ENCODE measurements around the gene ACACA. TPM values are rescaled to one million over a fixed set of nuclear protein-coding genes. Genes with fewer than 3 reads are reported as not detected.
"Not testable (repeated sequence)": the region's sequence is repeated elsewhere in the genome, so short reads cannot be mapped to it uniquely, and the experiment has no call there.

Gene ACACA
- total RNA-seq, 4 donors from 2014 or later: 28.7 to 72.7 (median 42.2) TPM

GRCh38 chr17:37147301-37147812, 259.3 kb downstream of the ACACA start:
- DNase-seq (ENCODE audit: low spot score) (no peak), ATAC-seq (ENCODE audit: low FRiP score) (no peak)
- no peak for TF ChIP-seq CTCF (IDR thresholded peaks at IDR 0.05)

- DNase-seq (ENCODE audit: low spot score) (no peak), ATAC-seq (ENCODE audit: low FRiP score) (no peak)
- TF ChIP-seq CTCF (IDR thresholded peaks at IDR 0.05): no peak
These were observed 260.3 kb downstream of the ACACA start for GRCh38 chr17:37146086-37147064.

- no peak for ATAC-seq (ENCODE audit: low FRiP score)
These were observed 262.4 kb downstream of the ACACA start for GRCh38 chr17:37144075-37144701.

GRCh38 chr17:37143558-37143957, 263.1 kb downstream of the ACACA start:
- DNase-seq (ENCODE audit: low spot score); ATAC-seq (ENCODE audit: low FRiP score): not testable (repeated sequence)

More at GRCh38 chr17:37144075-37144701, 262.4 kb downstream of the ACACA start:
- TF ChIP-seq CTCF (IDR thresholded peaks at IDR 0.05): no peak
- DNase-seq (ENCODE audit: low spot score): no peak

- ATAC-seq (ENCODE audit: low FRiP score) (no peak), DNase-seq (ENCODE audit: low spot score) (no peak)
- TF ChIP-seq CTCF (IDR thresholded peaks at IDR 0.05): no peak
These were observed 264.2 kb downstream of the ACACA start for GRCh38 chr17:37142294-37142896.

- ATAC-seq (ENCODE audit: low FRiP score) (no peak), DNase-seq (ENCODE audit: low spot score) (no peak)
- no peak for TF ChIP-seq CTCF (IDR thresholded peaks at IDR 0.05)
These were observed 268.0 kb downstream of the ACACA start for GRCh38 chr17:37138571-37139120.
